HEK293 (cell line): Measurements from ENCODE around the gene GPR152.

Experiments
- CTCF ChIP-seq: fragments of 450-650 bp; formaldehyde crosslinking; IDR thresholded peaks from 2 replicates; pipeline ENCODE4 v1.5.1; 2016; ENCODE audit warnings: missing biosample characterization, missing genetic modification characterization
- WT1 ChIP-seq: fragments of 450-650 bp; formaldehyde crosslinking; IDR thresholded peaks from 2 replicates; pipeline ENCODE4 v1.5.1; 2016; ENCODE audit warnings: missing biosample characterization, missing genetic modification characterization
- ZBTB21 ChIP-seq: fragments of 450-650 bp; formaldehyde crosslinking; IDR thresholded peaks from 2 replicates; pipeline ENCODE4 v1.5.1; 2017; ENCODE audit warnings: missing biosample characterization, missing genetic modification characterization
- ZNF114 ChIP-seq: fragments of 450-650 bp; formaldehyde crosslinking; IDR thresholded peaks from 2 replicates; pipeline ENCODE4 v1.5.0; 2017; ENCODE audit warnings: missing biosample characterization, missing genetic modification characterization
- ZNF664 ChIP-seq: fragments of 450-650 bp; formaldehyde crosslinking; IDR thresholded peaks from 2 replicates; pipeline ENCODE4 v1.5.1; 2016; ENCODE audit warnings: missing biosample characterization, missing genetic modification characterization

GRCh38 chr11:67437082-67437808, 15.3 kb downstream of the GPR152 start, which contains the start of gene PTPRCAP:
- no peak for TF ChIP-seq CTCF
- TF ChIP-seq WT1 (tag by site-specific recombination), result no peak
- no peak for TF ChIP-seq ZBTB21 (tag by site-specific recombination)
- no peak for TF ChIP-seq ZNF664 (tag by site-specific recombination)
- no peak for TF ChIP-seq ZNF114 (tag by site-specific recombination)
